Left lung (tissue), 10 donors: ENCODE results near the gene KRT27. TPM values are rescaled to one million over a fixed set of nuclear protein-coding genes. Genes with fewer than 3 reads are reported as not detected.

Experiments used
- ATAC-seq: fragments of 200-7000 bp; cut with Tn5 transposase; one replicate; pipeline ENCODE4 v1.9.1; 2020; ENCODE audit warnings: moderate library complexity
- DNase-seq, 4 donors: peaks; one replicate each; pipeline ENCODE4 v3.0.0-alpha.2; 2013 to 2020
- H3K27ac ChIP-seq, 2 donors: fragments of 200-600 bp; sonication (generic) in 1 of 2; one replicate each; pipeline versions ENCODE4 v1.5.0 to v1.8.0; 2020 to 2021
- H3K27me3 ChIP-seq, 2 donors: fragments of 200-600 bp; sonication (generic) in 1 of 2; one replicate each; pipeline versions ENCODE4 v1.5.0 to v1.8.0; 2020 to 2021
- H3K36me3 ChIP-seq, 2 donors: fragments of 200-600 bp; sonication (generic) in 1 of 2; one replicate each; pipeline versions ENCODE4 v1.5.0 to v1.8.0; 2020 to 2021
- H3K4me1 ChIP-seq, 2 donors: fragments of 200-600 bp; one replicate each; pipeline ENCODE4 v1.8.0; 2021
- H3K4me3 ChIP-seq, 2 donors: fragments of 200-600 bp; sonication (generic) in 1 of 2; one replicate each; pipeline versions ENCODE4 v1.5.0 to v1.8.0; 2020 to 2021; ENCODE audit warnings: mild to moderate bottlenecking in 1 of 2
- H3K9me3 ChIP-seq, 2 donors: fragments of 200-600 bp; sonication (generic) in 1 of 2; one replicate each; pipeline versions ENCODE4 v1.5.0 to v1.8.0; 2020 to 2021
- intact Hi-C, 2 donors: fragments of 100-400 bp; cut with DNase I; formaldehyde crosslinking; loops; one replicate each; pipeline versions ENCODE4 v1.11.2 to v1.14.2; 2022
- polyA plus RNA-seq, 6 donors: library from polyadenylated mRNA; unstranded; fragments of 120-200 nt; gene quantifications; one replicate each; pipeline ENCODE4 v1.2.1, GENCODE V29; 2013; ENCODE audit not compliant: insufficient read length in 6 of 6
- total RNA-seq, 2 donors: library from RNA; stranded (reverse); fragmentation: NEBNext Ultra II Directional; extraction: Animal tissue kit (Norgen Biotek cat#: 25700); gene quantifications; one replicate each; pipeline ENCODE4 v1.2.1, GENCODE V29; 2021
- TF ChIP-seq, protein P1 (sequence below), 2 donors: fragments of 200-600 bp; sonication (generic) in 1 of 2; IDR thresholded peaks; one replicate each; pipeline versions ENCODE4 v1.5.0 to v1.8.0; 2021; ENCODE audit warnings: antibody characterized with exemption in 2 of 2
- donor health status: DM: no; HTN: yes; CAD: no.
- donor health status: DM: no; HTN: no; CAD: no.

KRT27 gene
- total and polyA plus RNA-seq, 8 donors = 0.18 to 0.64 (median 0.38) TPM; not detected in 1

DNA sequence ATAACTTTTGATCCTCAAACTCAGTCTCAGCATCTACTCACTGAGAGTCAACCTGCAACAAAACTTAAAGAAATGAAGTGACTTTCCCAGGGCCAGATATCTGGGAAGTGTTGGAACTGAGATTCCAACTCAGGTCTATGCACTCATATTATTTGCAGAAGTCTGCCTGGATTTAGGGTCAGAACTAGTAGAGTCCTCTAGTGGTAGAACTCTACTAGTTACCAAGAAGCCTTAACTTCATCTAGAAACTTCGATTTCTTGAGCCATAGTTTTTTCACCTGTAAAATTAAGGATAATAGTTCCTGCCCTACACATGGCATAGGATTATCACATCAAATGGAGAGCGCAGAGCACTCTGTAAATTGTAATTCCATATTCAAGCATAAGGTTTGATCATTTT lies 55.4 kb downstream of the KRT27 start:
- Histone ChIP-seq H3K36me3 (no peaks in the 10 kb centered on the region), H3K27ac (no peak overlapping the region), H3K9me3 (no peaks in the 10 kb centered on the region), H3K4me1 (peaks cover 0 to 4% of the 10 kb centered on the region in 2 donors), H3K27me3 (no peaks in the 10 kb centered on the region), H3K4me3 (no peak overlapping the region)
- ATAC-seq (peak; percentile 84), DNase-seq (no peak)
- intact Hi-C loops = no loop called here
- TF ChIP-seq, protein P1, sequence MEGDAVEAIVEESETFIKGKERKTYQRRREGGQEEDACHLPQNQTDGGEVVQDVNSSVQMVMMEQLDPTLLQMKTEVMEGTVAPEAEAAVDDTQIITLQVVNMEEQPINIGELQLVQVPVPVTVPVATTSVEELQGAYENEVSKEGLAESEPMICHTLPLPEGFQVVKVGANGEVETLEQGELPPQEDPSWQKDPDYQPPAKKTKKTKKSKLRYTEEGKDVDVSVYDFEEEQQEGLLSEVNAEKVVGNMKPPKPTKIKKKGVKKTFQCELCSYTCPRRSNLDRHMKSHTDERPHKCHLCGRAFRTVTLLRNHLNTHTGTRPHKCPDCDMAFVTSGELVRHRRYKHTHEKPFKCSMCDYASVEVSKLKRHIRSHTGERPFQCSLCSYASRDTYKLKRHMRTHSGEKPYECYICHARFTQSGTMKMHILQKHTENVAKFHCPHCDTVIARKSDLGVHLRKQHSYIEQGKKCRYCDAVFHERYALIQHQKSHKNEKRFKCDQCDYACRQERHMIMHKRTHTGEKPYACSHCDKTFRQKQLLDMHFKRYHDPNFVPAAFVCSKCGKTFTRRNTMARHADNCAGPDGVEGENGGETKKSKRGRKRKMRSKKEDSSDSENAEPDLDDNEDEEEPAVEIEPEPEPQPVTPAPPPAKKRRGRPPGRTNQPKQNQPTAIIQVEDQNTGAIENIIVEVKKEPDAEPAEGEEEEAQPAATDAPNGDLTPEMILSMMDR (IDR thresholded peaks at IDR 0.05) = peak; percentile 17 to 24

Other genes with a start within 250 kb of the KRT27 start
- gene CCR7, start 217.1 kb downstream of the KRT27 start, total RNA-seq = 1 to 10 TPM in 1 of 2 donors, under 1 TPM in 1; 0.35 to 1.6 TPM
- 1 to 10 TPM in 2 of 6 donors, under 1 TPM in 4; 0.48 to 1.3 (median 0.79) TPM for gene CCR7, start 217.1 kb downstream of the KRT27 start, polyA plus RNA-seq
- 10 to 100 TPM; 83.9 to 87.6 TPM for gene SMARCE1, start 134.7 kb downstream of the KRT27 start, total RNA-seq
- 100 to 1,000 TPM; 217 to 262 (median 235) TPM for gene SMARCE1, start 134.7 kb downstream of the KRT27 start, polyA plus RNA-seq
- under 1 TPM in 1 of 2 donors, not detected in 1; 0.55 TPM for gene KRT222, start 117.4 kb downstream of the KRT27 start, total RNA-seq
- under 1 TPM; 0.21 to 0.61 (median 0.37) TPM for gene KRT222, start 117.4 kb downstream of the KRT27 start, polyA plus RNA-seq
- gene KRT24, start 78.8 kb downstream of the KRT27 start, total RNA-seq = not detected
- gene KRT24, start 78.8 kb downstream of the KRT27 start, polyA plus RNA-seq = not detected
- not detected for gene KRT25, start 27.2 kb downstream of the KRT27 start, total RNA-seq
- gene KRT25, start 27.2 kb downstream of the KRT27 start, polyA plus RNA-seq = not detected
- gene KRT26, start 10.3 kb downstream of the KRT27 start, total RNA-seq = not detected
- not detected for gene KRT26, start 10.3 kb downstream of the KRT27 start, polyA plus RNA-seq
- gene KRT28, start 17.4 kb upstream of the KRT27 start, total RNA-seq = not detected
- not detected for gene KRT28, start 17.4 kb upstream of the KRT27 start, polyA plus RNA-seq
- 10 to 100 TPM; 42.0 to 43.2 TPM for gene KRT10, start 40.1 kb upstream of the KRT27 start, total RNA-seq
- 10 to 100 TPM; 30.5 to 58.2 (median 41.3) TPM for gene KRT10, start 40.1 kb upstream of the KRT27 start, polyA plus RNA-seq
- gene KRT12, start 84.7 kb upstream of the KRT27 start, total RNA-seq = not detected
- under 1 TPM in 3 of 6 donors, not detected in 3; 0.10 to 0.26 (median 0.21) TPM for gene KRT12, start 84.7 kb upstream of the KRT27 start, polyA plus RNA-seq
- gene KRT20, start 102.7 kb upstream of the KRT27 start, total RNA-seq = not detected
- gene KRT20, start 102.7 kb upstream of the KRT27 start, polyA plus RNA-seq = under 1 TPM in 2 of 6 donors, not detected in 4; 0.09 to 0.26 TPM
- 1 to 10 TPM in 1 of 2 donors, under 1 TPM in 1; 0.35 to 5.6 TPM for gene KRT23, start 155.1 kb upstream of the KRT27 start, total RNA-seq
- under 1 TPM in 5 of 6 donors, not detected in 1; 0.09 to 0.31 (median 0.17) TPM for gene KRT23, start 155.1 kb upstream of the KRT27 start, polyA plus RNA-seq
- under 1 TPM in 1 of 2 donors, not detected in 1; 0.41 TPM for gene KRT39, start 184.4 kb upstream of the KRT27 start, total RNA-seq
- not detected for gene KRT39, start 184.4 kb upstream of the KRT27 start, polyA plus RNA-seq
- gene KRT40, start 201.8 kb upstream of the KRT27 start, total RNA-seq = not detected
- not detected for gene KRT40, start 201.8 kb upstream of the KRT27 start, polyA plus RNA-seq
- not detected for gene KRTAP3-3, start 211.6 kb upstream of the KRT27 start, total RNA-seq
- gene KRTAP3-3, start 211.6 kb upstream of the KRT27 start, polyA plus RNA-seq = not detected
- gene KRTAP3-2, start 217.4 kb upstream of the KRT27 start, total RNA-seq = not detected
- gene KRTAP3-2, start 217.4 kb upstream of the KRT27 start, polyA plus RNA-seq = not detected
- gene KRTAP3-1, start 226.6 kb upstream of the KRT27 start, total RNA-seq = not detected
- not detected for gene KRTAP3-1, start 226.6 kb upstream of the KRT27 start, polyA plus RNA-seq
- gene KRTAP1-5, start 244.7 kb upstream of the KRT27 start, total RNA-seq = not detected
- not detected for gene KRTAP1-5, start 244.7 kb upstream of the KRT27 start, polyA plus RNA-seq
- not detected for gene KRTAP1-4, start 247.6 kb upstream of the KRT27 start, total RNA-seq
- gene KRTAP1-4, start 247.6 kb upstream of the KRT27 start, polyA plus RNA-seq = not detected